Measurements from ENCODE around the gene CLSTN3.
A peak's percentile ranks its signal among the peaks of the same experiment; 100 is the strongest.

CLSTN3 gene

GRCh38 chr12:7122811-7123769 lies 7.1 kb upstream of the CLSTN3 start:
- TF ChIP-seq NFIC (IDR thresholded peaks at IDR 0.05) (peak; percentile 85), ZBTB7A (IDR thresholded peaks at IDR 0.05; ENCODE audit: low read depth) (peak; percentile 56; the same call in 1 of the 2 replicates), EGR1 (IDR thresholded peaks at IDR 0.05) (no peak), FOXM1 (IDR thresholded peaks at IDR 0.05; ENCODE audit: borderline replicate concordance, low read depth) (no peak)

GRCh38 chr12:7123806-7124522 lies 6.2 kb upstream of the CLSTN3 start:
- TF ChIP-seq USF1 (IDR thresholded peaks at IDR 0.05) (no peak), EGR1 (IDR thresholded peaks at IDR 0.05) (no peak), TEAD4 (IDR thresholded peaks at IDR 0.05) (no peak), CEBPB (IDR thresholded peaks at IDR 0.05) (no peak), REST (IDR thresholded peaks at IDR 0.05; ENCODE audit: low read depth) (no peak), TCF12 (IDR thresholded peaks at IDR 0.05; ENCODE audit: low read depth) (no peak), RAD21 (IDR thresholded peaks at IDR 0.05; ENCODE audit: low read depth) (no peak)

GRCh38 chr12:7125632-7126227 lies 4.4 kb upstream of the CLSTN3 start:
- TF ChIP-seq TCF12 (IDR thresholded peaks at IDR 0.05; ENCODE audit: low read depth) (no peak), TEAD4 (IDR thresholded peaks at IDR 0.05) (no peak), EP300 (IDR thresholded peaks at IDR 0.05; ENCODE audit: borderline replicate concordance) (no peak), EGR1 (IDR thresholded peaks at IDR 0.05) (no peak), ZBTB7A (IDR thresholded peaks at IDR 0.05; ENCODE audit: low read depth) (no peak), YY1 (IDR thresholded peaks at IDR 0.05; ENCODE audit: low read depth) (no peak)

- TF ChIP-seq TEAD4 (IDR thresholded peaks at IDR 0.05) (no peak), TAF1 (IDR thresholded peaks at IDR 0.05; ENCODE audit: low read depth) (no peak), YY1 (IDR thresholded peaks at IDR 0.05; ENCODE audit: low read depth) (no peak), USF1 (IDR thresholded peaks at IDR 0.05) (no peak), CEBPB (IDR thresholded peaks at IDR 0.05) (no peak), NFIC (IDR thresholded peaks at IDR 0.05) (no peak), TCF12 (IDR thresholded peaks at IDR 0.05; ENCODE audit: low read depth) (no peak), CREB1 (IDR thresholded peaks at IDR 0.05; ENCODE audit: low read depth) (no peak), MAX (IDR thresholded peaks at IDR 0.05) (no peak), EGR1 (IDR thresholded peaks at IDR 0.05) (no peak)
Observed at GRCh38 chr12:7127916-7128626, 2.1 kb upstream of the CLSTN3 start.

- peak; percentile 25; the same call in 1 of the 2 replicates for TF ChIP-seq NFIC (IDR thresholded peaks at IDR 0.05)
- TF ChIP-seq MAX (IDR thresholded peaks at IDR 0.05) = no peak
- TF ChIP-seq CEBPB (IDR thresholded peaks at IDR 0.05) = no peak
- no peak for TF ChIP-seq USF1 (IDR thresholded peaks at IDR 0.05)
- TF ChIP-seq TEAD4 (IDR thresholded peaks at IDR 0.05) = no peak
Observed at GRCh38 chr12:7128681-7129286, 1.4 kb upstream of the CLSTN3 start, which contains the start of gene RBP5. RBP5 (minus strand) TSS chr12:7128889; CDS start chr12:7128775, 114 bp downstream.

GRCh38 chr12:7129287-7129871 lies 792 bp upstream of the CLSTN3 start:
- TF ChIP-seq CREB1 (IDR thresholded peaks at IDR 0.05; ENCODE audit: low read depth) (no peak), ZBTB7A (IDR thresholded peaks at IDR 0.05; ENCODE audit: low read depth) (0 out of 2 replicates have a peak, but pooled peaks have one; percentile 5)
